ENCODE results near the gene GRIA3.

- TF ChIP-seq CTCF (IDR thresholded peaks at IDR 0.05; ENCODE audit: poor library complexity) (no peak), EZH2phosphoT487 (IDR thresholded peaks at IDR 0.05; ENCODE audit: low read depth, severe bottlenecking, unreplicated experiment) (no peak), EZH2 (IDR thresholded peaks at IDR 0.05; ENCODE audit: borderline replicate concordance) (no peak)
Measured at GRCh38 chrX:123436512-123437136, 252.5 kb downstream of the GRIA3 start.
